ENCODE measurements around the gene TGFBI. TPM values are rescaled to one million over a fixed set of nuclear protein-coding genes. Genes with fewer than 3 reads are reported as not detected.
A peak's percentile ranks its signal among the peaks of the same experiment; 100 is the strongest.

TGFBI gene
- total RNA-seq, 4 donors from 2014 or later, result 38.4 to 48.0 (median 40.0) TPM

DNA sequence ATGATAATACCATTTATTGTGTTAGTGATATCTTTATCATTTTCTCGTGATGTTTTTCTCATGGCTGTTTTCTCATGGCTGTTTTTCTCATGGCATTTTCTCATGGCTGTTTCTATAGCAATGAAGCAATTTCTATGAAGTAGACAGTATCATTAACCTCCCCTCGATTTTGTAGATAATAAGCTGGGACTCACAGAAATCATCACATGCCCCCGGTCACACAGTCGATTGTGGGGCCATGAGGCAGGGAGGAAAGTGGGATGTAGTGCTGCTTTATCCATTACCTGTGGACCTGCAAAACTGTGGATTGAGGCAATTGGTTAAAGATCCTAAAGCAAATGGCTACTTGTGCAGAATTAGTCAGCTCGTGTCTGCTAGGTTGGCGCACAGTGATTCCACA is 47.3 kb downstream of the TGFBI start:
- Histone ChIP-seq H3K9me3 (no peaks in the 10 kb centered on the region), H3K27me3 (no peaks in the 10 kb centered on the region), H3K36me3 (no peaks in the 10 kb centered on the region), H3K4me3 (no peak overlapping the region), H3K27ac (no peak overlapping the region), H3K4me1 (peaks cover 0 to 5% of the 10 kb centered on the region in 2 donors)
- ATAC-seq (no peak), DNase-seq (no peak)
- intact Hi-C loops (cut with DNase I; ENCODE audit: low total_unique reads) (no loop called here), in situ Hi-C loops (cut with MboI; ENCODE audit: low sequenced_read_pairs in 4 of 4) (loop anchor here in 1 of 4 donors (10.0 kb wide), 1 partner anchor 131 kb away; no protein-coding TSS in a partner anchor)
- no peak for TF ChIP-seq POLR2A (IDR thresholded peaks at IDR 0.05)
- TF ChIP-seq, protein P1, sequence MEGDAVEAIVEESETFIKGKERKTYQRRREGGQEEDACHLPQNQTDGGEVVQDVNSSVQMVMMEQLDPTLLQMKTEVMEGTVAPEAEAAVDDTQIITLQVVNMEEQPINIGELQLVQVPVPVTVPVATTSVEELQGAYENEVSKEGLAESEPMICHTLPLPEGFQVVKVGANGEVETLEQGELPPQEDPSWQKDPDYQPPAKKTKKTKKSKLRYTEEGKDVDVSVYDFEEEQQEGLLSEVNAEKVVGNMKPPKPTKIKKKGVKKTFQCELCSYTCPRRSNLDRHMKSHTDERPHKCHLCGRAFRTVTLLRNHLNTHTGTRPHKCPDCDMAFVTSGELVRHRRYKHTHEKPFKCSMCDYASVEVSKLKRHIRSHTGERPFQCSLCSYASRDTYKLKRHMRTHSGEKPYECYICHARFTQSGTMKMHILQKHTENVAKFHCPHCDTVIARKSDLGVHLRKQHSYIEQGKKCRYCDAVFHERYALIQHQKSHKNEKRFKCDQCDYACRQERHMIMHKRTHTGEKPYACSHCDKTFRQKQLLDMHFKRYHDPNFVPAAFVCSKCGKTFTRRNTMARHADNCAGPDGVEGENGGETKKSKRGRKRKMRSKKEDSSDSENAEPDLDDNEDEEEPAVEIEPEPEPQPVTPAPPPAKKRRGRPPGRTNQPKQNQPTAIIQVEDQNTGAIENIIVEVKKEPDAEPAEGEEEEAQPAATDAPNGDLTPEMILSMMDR (IDR thresholded peaks at IDR 0.05 in 4 of 5, conservative IDR thresholded peaks at IDR 0.05 in 1 of 5), result no peak

DNA sequence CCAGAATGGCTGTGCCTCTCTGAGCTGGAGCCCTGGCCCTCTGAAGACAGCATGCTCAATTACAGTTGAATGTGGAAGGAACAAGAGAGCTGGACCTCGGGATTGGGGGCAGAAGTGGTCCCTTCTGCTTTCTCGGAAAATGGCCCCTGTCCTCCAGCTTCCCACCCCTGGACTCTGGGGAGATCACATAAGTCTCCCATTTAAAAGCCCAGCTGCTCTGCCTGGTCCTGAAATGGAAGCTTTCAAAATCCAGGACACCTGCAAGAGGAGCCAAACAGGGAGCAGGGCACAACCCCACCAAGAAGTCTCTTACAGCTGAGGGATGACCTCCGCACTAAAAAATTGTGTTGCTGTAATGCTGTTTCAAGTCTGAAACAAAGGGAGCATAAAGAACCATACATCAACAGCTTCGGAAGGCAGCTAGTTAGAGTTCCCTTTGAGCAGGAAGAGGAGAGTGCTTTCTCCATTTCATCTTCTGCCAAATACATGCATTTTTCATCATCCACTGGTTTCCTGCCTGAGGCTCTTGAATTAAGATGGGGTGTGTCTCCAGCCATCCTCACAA is 48.2 kb downstream of the TGFBI start:
- no peak overlapping the region for H3K27ac ChIP-seq
- H3K27me3 ChIP-seq, result no peaks in the 10 kb centered on the region
- no peaks in the 10 kb centered on the region for H3K9me3 ChIP-seq
- peaks cover 0 to under 1% of the 10 kb centered on the region in 2 donors for H3K4me1 ChIP-seq
- intact Hi-C loops (cut with DNase I; ENCODE audit: low total_unique reads), result no loop called here
- no peaks in the 10 kb centered on the region for H3K36me3 ChIP-seq
- TF ChIP-seq POLR2A (IDR thresholded peaks at IDR 0.05), result no peak
- TF ChIP-seq, protein P1 (IDR thresholded peaks at IDR 0.05 in 4 of 5, conservative IDR thresholded peaks at IDR 0.05 in 1 of 5), result no peak
- DNase-seq, result no peak
- ATAC-seq, result no peak
- no peak overlapping the region for H3K4me3 ChIP-seq
- in situ Hi-C loops (cut with MboI; ENCODE audit: low sequenced_read_pairs in 4 of 4), result loop anchor here in 1 of 4 donors (10.0 kb wide), 1 partner anchor 132 kb away; no protein-coding TSS in a partner anchor

DNA sequence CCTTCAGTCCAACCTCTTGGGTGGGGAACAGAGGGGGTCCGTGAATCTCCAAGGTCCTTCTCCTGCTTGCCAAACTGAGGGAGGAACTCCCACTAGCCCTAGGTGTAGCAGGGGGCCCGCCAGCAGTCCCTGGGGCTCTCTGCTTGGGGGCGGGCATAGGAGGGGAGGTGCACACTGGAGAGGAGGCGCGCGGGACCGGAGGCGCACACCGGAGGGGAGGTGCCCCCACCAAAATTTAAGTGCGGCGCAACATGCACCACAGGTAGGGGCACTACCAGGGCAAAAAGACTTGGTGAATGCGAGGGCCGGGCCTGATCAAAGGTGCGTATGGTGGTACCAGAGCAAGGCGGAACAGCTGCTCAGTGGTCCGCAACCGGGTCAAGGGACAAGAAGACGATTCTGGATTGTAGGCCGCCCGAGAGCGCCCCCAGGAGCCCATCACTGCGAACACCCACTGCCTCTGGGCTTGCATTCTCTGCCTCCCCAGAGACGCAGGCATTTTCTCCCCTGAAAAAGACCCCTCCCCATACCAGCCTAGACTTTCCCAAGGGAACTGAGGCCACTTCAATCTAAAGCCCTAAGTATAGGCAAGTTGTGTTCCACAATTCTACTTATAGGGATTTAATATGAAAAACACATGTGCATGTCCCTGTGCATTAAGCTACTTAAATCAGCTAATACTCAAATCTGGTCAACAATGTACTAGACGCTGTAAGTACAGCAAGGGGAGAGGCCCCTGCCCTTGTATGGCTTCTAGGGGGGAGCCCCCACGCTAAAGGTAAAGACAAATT is 50.6 kb downstream of the TGFBI start:
- DNase-seq (no peak), ATAC-seq (no peak)
- H3K4me3 ChIP-seq, result no peak overlapping the region
- TF ChIP-seq, protein P1 (IDR thresholded peaks at IDR 0.05 in 4 of 5, conservative IDR thresholded peaks at IDR 0.05 in 1 of 5), result no peak
- TF ChIP-seq POLR2A (IDR thresholded peaks at IDR 0.05), result no peak
- peaks cover 0 to 5% of the 10 kb centered on the region in 2 donors for H3K4me1 ChIP-seq
- H3K27me3 ChIP-seq, result no peaks in the 10 kb centered on the region
- intact Hi-C loops (cut with DNase I; ENCODE audit: low total_unique reads), result no loop called here
- H3K36me3 ChIP-seq, result no peaks in the 10 kb centered on the region
- in situ Hi-C loops (cut with MboI; ENCODE audit: low sequenced_read_pairs in 4 of 4), result loop anchor here in 1 of 4 donors (10.0 kb wide), 1 partner anchor 135 kb away; no protein-coding TSS in a partner anchor
- H3K27ac ChIP-seq, result no peak overlapping the region
- no peaks in the 10 kb centered on the region for H3K9me3 ChIP-seq

- no peak for ATAC-seq
- TF ChIP-seq, protein P1 (IDR thresholded peaks at IDR 0.05 in 4 of 5, conservative IDR thresholded peaks at IDR 0.05 in 1 of 5), result no peak
- TF ChIP-seq POLR2A (IDR thresholded peaks at IDR 0.05), result no peak
Observed at GRCh38 chr5:136080113-136080482, 51.3 kb downstream of the TGFBI start.

More at GRCh38 chr5:136080113-136080482, 51.3 kb downstream of the TGFBI start:
- no peak for DNase-seq
- in situ Hi-C loops (cut with MboI; ENCODE audit: low sequenced_read_pairs in 4 of 4) (loop anchor here in 3 of 4 donors (5.0 to 10.0 kb wide), 3 partner anchors 125 to 195 kb away; partner anchors contain the start of gene LECT2 (in 1 of the 3)), intact Hi-C loops (cut with DNase I; ENCODE audit: low total_unique reads) (loop anchor here (5.0 kb wide), 2 partner anchors 92 to 193 kb away; no protein-coding TSS in a partner anchor)
- no peak overlapping the region for H3K27ac ChIP-seq
- no peaks in the 10 kb centered on the region for H3K36me3 ChIP-seq
- peaks cover 0 to 5% of the 10 kb centered on the region in 2 donors for H3K4me1 ChIP-seq
- no peaks in the 10 kb centered on the region for H3K27me3 ChIP-seq
- H3K4me3 ChIP-seq, result peak overlapping the region; percentile 9 to 36 (median 25)
- no peaks in the 10 kb centered on the region for H3K9me3 ChIP-seq
